Keratinocyte (primary cell): Measurements from ENCODE around the gene GRIK2. TPM values are rescaled to one million over a fixed set of nuclear protein-coding genes. Genes with fewer than 3 reads are reported as not detected.
A peak's percentile ranks its signal among the peaks of the same experiment; 100 is the strongest.

Experiments used
- DNase-seq: peaks from one replicate; pipeline ENCODE4 v3.0.0-alpha.2; 2011; ENCODE audit warnings: low read depth, missing footprints, low spot score
- FAIRE-seq: peaks from 2 replicates; lab custom pipeline; 2011; peaks lifted over from hg19 to GRCh38; lab: Jason Lieb, UNC
- H2AFZ ChIP-seq: 2 replicates; pipeline ENCODE4 v1.6.0; 2012; ENCODE audit warnings: low read length, control low read depth, inconsistent platforms; ENCODE audit not compliant: control insufficient read depth
- H3K27ac ChIP-seq: 2 replicates; pipeline ENCODE4 v1.5.1; 2011; ENCODE audit warnings: low read length; ENCODE audit not compliant: control insufficient read depth, insufficient read depth
- H3K27me3 ChIP-seq: 3 replicates; pipeline ENCODE4 v1.6.0; 2011; ENCODE audit warnings: low read length; ENCODE audit not compliant: control insufficient read depth, insufficient read depth; ENCODE audit errors: extremely low read depth
- H3K36me3 ChIP-seq, 2 experiments: 2 replicates in 1 of 2; 3 replicates in 1 of 2; pipeline ENCODE4 v1.5.1; 2011; ENCODE audit warnings: low read length in 2 of 2, mild to moderate bottlenecking in 1 of 2; ENCODE audit not compliant: control insufficient read depth in 2 of 2, insufficient read depth in 2 of 2; ENCODE audit errors: extremely low read depth in 1 of 2
- H3K4me1 ChIP-seq: 3 replicates; pipeline ENCODE4 v1.5.1; 2011; ENCODE audit warnings: low read length; ENCODE audit not compliant: control insufficient read depth, insufficient read depth; ENCODE audit errors: extremely low read depth
- H3K4me2 ChIP-seq: 3 replicates; pipeline ENCODE4 v1.6.0; 2011; ENCODE audit warnings: low read depth, low read length; ENCODE audit not compliant: control insufficient read depth, insufficient read depth; ENCODE audit errors: extremely low read depth
- H3K4me3 ChIP-seq, 3 experiments: fragments of 200-600 bp in 1 of 3; sonication (generic) in 1 of 3; 2 replicates in 2 of 3; 3 replicates in 1 of 3; pipeline ENCODE4 v1.5.1; 2011 to 2016; ENCODE audit warnings: low read length in 3 of 3, mild to moderate bottlenecking in 3 of 3, control low read depth in 2 of 3, inconsistent platforms in 1 of 3, low read depth in 1 of 3, mixed read lengths in 1 of 3, mixed run types in 1 of 3, moderate library complexity in 1 of 3; ENCODE audit not compliant: control insufficient read depth in 2 of 3, insufficient read depth in 2 of 3; ENCODE audit errors: extremely low read depth in 1 of 3
- H3K79me2 ChIP-seq: 2 replicates; pipeline ENCODE4 v1.6.0; 2012; ENCODE audit warnings: low read length; ENCODE audit not compliant: control insufficient read depth, insufficient read depth
- H3K9ac ChIP-seq: 3 replicates; pipeline ENCODE4 v1.6.0; 2011; ENCODE audit warnings: low read length; ENCODE audit not compliant: control insufficient read depth, insufficient read depth; ENCODE audit errors: extremely low read depth
- H3K9me1 ChIP-seq: 3 replicates; pipeline ENCODE4 v1.6.0; 2011; ENCODE audit warnings: low read length; ENCODE audit not compliant: control insufficient read depth, insufficient read depth; ENCODE audit errors: extremely low read depth
- H3K9me3 ChIP-seq: 2 replicates; pipeline ENCODE4 v1.5.1; 2012; ENCODE audit warnings: low read depth, low read length; ENCODE audit not compliant: control insufficient read depth
- H4K20me1 ChIP-seq: 3 replicates; pipeline ENCODE4 v1.6.0; 2011; ENCODE audit warnings: low read length; ENCODE audit not compliant: control insufficient read depth, insufficient read depth; ENCODE audit errors: extremely low read depth
- CTCF ChIP-seq, 3 experiments: IDR thresholded peaks in 1 of 3; conservative IDR thresholded peaks in 1 of 3; optimal IDR thresholded peaks in 1 of 3; 2 replicates in 2 of 3; 3 replicates in 1 of 3; pipeline versions ENCODE3 to v1.5.1; 2011; ENCODE audit warnings: low read length in 3 of 3, mild to moderate bottlenecking in 3 of 3, moderate library complexity in 2 of 3, control low read depth in 1 of 3, inconsistent platforms in 1 of 3; ENCODE audit not compliant: insufficient read depth in 2 of 3; ENCODE audit errors: extremely low read depth in 1 of 3
- EZH2 ChIP-seq: IDR thresholded peaks from one replicate; pipeline ENCODE4 v1.6.1; 2012; ENCODE audit warnings: inconsistent platforms, mild to moderate bottlenecking, low read length, moderate library complexity
- dilution Hi-C: fragments of 300-500 bp; cut with MboI; formaldehyde crosslinking; loops from one replicate; pipeline ENCODE4 v1.7.0; 2020; ENCODE audit warnings: low sequenced_read_pairs; ENCODE audit not compliant: extremely low pct_ligation_motif_present
- polyA plus RNA-seq, 5 experiments: library from polyadenylated mRNA; depleted of rRNA in 3 of 5; stranded (reverse) in 3 of 5; stranded (forward) in 1 of 5; unstranded in 1 of 5; fragments of >200 nt; gene quantifications; 1 replicate in 1 of 5; 2 replicates in 3 of 5; 3 replicates in 1 of 5; pipeline versions ENCODE4 v1.2.1 to v1.2.3, GENCODE V29; 2011 to 2012; ENCODE audit warnings: missing spikeins in 2 of 5, low read depth in 1 of 5, low replicate concordance in 1 of 5

Gene GRIK2
- polyA plus RNA-seq, 1 donor (not counting 4 experiments of a cell fraction or from before 2014, with no cell fraction given): 0.01 TPM

GRCh38 chr6:101534821-101535220, 141.3 kb downstream of the GRIK2 start:
- FAIRE-seq (no peak), DNase-seq (no peak)
- H4K20me1 ChIP-seq: no peaks in the 10 kb centered on the region
- no peak overlapping the region for H3K27ac ChIP-seq
- no peaks in the 10 kb centered on the region for H3K79me2 ChIP-seq
- no peak overlapping the region for H3K9ac ChIP-seq
- no peak overlapping the region for H3K4me3 ChIP-seq
- H3K27me3 ChIP-seq: no peaks in the 10 kb centered on the region
- peak overlapping the region; percentile 14 for H3K4me2 ChIP-seq
- no peaks in the 10 kb centered on the region for H3K9me3 ChIP-seq
- peaks cover 5% of the 10 kb centered on the region for H3K4me1 ChIP-seq
- no peaks in the 10 kb centered on the region for H3K36me3 ChIP-seq
- no peaks in the 10 kb centered on the region for H3K9me1 ChIP-seq
- peak overlapping the region; percentile 5 for H2AFZ ChIP-seq
- dilution Hi-C loops: no loop called here
- TF ChIP-seq CTCF (optimal IDR thresholded peaks at IDR 0.05 in 1 of 3, IDR thresholded peaks at IDR 0.05 in 1 of 3, conservative IDR thresholded peaks at IDR 0.05 in 1 of 3; ENCODE audit: extremely low read depth in 1 of 3, insufficient read depth in 2 of 3, low read length in 3 of 3): no peak
- TF ChIP-seq EZH2: no peak

GRCh38 chr6:101537753-101538316, 144.3 kb downstream of the GRIK2 start:
- Histone ChIP-seq H3K79me2 (no peaks in the 10 kb centered on the region), H3K27me3 (no peaks in the 10 kb centered on the region), H3K9me1 (no peaks in the 10 kb centered on the region), H3K9ac (no peak overlapping the region), H4K20me1 (no peaks in the 10 kb centered on the region), H3K4me3 (no peak overlapping the region), H3K36me3 (no peaks in the 10 kb centered on the region), H3K4me2 (no peak overlapping the region), H3K4me1 (peaks cover 9% of the 10 kb centered on the region), H3K27ac (no peak overlapping the region), H2AFZ (no peak overlapping the region), H3K9me3 (no peaks in the 10 kb centered on the region)
- TF ChIP-seq EZH2: no peak
- TF ChIP-seq CTCF (optimal IDR thresholded peaks at IDR 0.05 in 1 of 3, IDR thresholded peaks at IDR 0.05 in 1 of 3, conservative IDR thresholded peaks at IDR 0.05 in 1 of 3; ENCODE audit: extremely low read depth in 1 of 3, insufficient read depth in 2 of 3, low read length in 3 of 3): no peak
- dilution Hi-C loops: no loop called here
- FAIRE-seq (no peak), DNase-seq (no peak)
